ENCODE results near the gene TGFBR3L.
"Not testable (repeated sequence)": the region's sequence is repeated elsewhere in the genome, so short reads cannot be mapped to it uniquely, and the experiment has no call there.

Gene TGFBR3L

GRCh38 chr19:7905268-7905667, 9.4 kb upstream of the TGFBR3L start:
- DNase-seq, result no peak

DNA sequence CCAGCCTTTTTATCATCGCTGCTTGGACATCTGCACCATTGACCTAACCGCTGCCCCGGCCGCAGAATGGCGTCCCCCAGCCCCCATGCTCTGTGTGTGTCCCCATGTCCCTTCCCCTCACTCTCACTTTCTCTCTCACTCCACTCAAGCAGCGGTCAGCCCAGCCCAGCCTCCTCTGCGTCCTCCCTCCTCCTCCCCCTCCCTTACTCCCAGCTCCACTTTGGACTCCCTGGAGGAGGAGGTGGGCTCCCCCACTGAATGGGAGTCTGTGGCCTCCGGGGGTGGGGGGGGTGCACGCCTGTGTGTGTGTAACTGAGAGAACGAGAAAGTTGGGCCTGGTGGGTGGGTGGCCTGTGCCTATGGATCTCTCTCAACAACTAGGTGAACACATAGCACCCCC, 8.8 kb upstream of the TGFBR3L start:
- no peak for DNase-seq

GRCh38 chr19:7907122-7907521, 7.5 kb upstream of the TGFBR3L start:
- DNase-seq, result no peak

GRCh38 chr19:7907544-7907943, 7.1 kb upstream of the TGFBR3L start:
- DNase-seq, result no peak

DNA sequence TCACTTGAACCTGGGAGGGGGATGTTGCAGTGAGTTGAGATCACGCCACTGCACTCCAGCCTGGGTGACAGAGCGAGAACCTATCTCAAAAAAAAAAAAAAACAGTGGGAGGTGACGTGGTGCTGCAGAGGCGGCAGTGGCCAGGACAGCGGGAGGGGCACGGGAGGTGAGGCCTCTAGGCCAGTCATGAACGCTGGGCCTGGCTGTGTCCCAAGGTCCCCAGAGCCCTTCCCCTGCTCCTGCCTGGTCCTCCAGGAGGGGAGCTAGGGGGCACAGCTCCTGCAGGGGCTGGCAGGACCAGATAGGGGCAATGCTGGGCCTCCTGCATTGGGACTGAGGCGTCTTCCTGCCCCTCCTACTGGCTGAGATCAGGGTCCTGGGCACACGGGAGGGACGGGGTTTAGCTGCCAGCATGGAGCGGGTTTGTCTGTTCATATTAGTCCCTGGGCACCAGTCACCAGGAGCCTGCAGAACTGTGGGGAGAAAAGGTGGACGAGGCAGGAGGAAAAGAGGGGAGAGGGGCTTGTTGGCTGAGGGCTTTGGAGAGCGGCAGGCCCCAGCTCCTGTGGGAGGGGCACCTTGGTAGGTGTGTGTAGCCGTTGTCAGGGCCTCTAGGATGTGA, 6.4 kb upstream of the TGFBR3L start:
- DNase-seq, result no peak

GRCh38 chr19:7908742-7909461, 5.7 kb upstream of the TGFBR3L start:
- DNase-seq, result no peak

- DNase-seq, result no peak
Measured at GRCh38 chr19:7909471-7910067, 5.1 kb upstream of the TGFBR3L start.

- no peak for DNase-seq
Measured at GRCh38 chr19:7910321-7911161, 4.1 kb upstream of the TGFBR3L start.

GRCh38 chr19:7911508-7912143, 3.0 kb upstream of the TGFBR3L start:
- no peak for DNase-seq

- no peak for DNase-seq
Measured at GRCh38 chr19:7912144-7912696, 2.4 kb upstream of the TGFBR3L start.

GRCh38 chr19:7912697-7913564, 1.7 kb upstream of the TGFBR3L start:
- no peak for DNase-seq

GRCh38 chr19:7913652-7914051, 978 bp upstream of the TGFBR3L start:
- no peak for DNase-seq

GRCh38 chr19:7914099-7914498, 531 bp upstream of the TGFBR3L start:
- no peak for DNase-seq

GRCh38 chr19:7915250-7916102, 846 bp downstream of the TGFBR3L start:
- no peak for DNase-seq

DNA sequence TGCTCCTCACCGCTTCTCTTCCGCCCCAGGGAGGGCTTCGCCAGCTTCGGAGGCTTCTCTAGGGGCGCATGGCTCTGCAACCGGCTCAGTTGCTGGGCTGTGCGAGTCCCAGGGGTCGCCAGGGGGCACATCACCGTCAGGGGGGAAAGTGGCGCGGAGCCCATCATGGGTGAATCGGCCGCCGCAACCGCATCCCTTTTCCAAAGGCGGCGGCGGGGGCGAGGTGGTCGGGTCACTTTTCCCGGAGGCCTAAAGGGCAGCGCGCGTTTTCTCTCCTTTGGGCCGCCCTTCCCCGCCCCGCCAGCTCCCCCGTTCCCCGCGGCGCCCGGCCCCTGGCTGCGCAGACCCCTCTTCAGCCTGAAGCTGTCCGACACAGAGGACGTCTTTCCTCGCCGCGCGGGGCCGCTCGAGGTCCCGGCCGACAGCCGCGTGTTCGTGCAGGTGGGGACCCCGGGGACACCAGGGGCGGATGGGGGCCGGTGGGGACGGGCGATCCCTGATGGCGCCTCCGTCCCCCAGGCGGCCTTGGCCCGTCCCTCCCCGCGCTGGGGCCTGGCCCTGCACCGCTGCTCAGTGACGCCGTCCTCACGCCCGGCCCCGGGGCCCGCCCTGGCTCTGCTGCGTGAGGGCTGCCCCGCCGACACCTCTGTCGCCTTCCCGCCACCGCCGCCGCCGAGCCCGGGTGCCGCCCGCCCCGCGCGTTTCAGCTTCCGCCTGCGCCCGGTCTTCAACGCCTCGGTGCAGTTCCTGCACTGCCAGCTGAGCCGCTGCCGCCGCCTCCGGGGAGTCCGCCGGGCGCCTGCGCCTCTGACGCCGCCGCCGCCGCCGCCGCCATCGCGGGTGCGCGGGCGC, 1.7 kb downstream of the TGFBR3L start:
- DNase-seq, result peak; percentile 36

DNA sequence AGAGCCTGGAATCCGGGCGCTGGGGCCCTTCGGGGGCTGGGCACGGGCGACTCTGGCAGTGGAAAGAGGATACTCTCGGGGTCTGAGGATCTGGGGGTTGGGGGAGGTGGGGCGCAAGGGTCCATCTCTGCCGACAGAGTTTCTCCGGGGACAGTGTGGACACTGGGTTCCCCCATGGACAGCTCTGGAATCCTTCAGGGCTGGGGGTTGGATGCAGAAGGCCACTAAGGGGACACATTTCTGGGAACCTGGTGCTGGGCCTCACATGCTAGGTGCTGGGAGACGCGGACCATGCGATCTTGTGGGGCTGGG, 2.3 kb downstream of the TGFBR3L start:
- DNase-seq, result no peak

DNA sequence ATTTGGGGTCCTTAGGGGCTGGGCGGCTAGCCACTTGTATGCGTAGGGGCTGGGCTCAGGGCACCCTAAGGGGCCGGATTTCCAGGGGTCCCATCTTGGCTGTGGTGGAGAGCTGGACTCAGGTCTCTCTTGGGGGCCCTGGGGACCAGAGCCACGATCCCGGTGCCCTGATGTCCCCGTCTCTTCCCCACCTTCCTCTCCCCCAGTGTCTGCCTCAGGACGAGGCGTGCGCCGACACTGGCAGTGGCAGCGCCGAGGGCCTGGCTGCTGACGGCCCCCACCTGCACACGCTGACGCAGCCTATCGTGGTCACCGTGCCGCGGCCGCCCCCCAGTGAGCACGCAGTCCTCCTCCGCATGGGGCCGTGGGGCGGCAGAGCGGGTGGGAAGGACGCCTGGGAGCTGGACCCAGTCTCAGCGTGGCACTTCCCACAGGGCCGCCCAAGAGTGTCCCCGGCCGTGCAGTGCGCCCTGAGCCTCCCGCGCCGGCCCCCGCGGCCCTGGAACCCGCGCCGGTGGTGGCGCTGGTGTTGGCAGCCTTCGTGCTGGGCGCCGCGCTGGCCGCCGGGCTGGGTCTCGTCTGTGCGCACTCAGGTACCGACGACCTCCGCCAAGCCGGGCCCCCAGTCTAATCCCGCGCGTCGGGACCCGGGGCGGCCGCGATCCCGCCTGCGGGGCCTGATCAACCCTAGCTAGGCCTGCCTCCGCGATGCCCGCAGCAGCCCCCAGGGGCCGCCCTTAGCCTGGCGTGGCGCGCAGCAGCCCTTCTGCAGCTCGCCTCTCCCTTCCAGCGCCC, 2.8 kb downstream of the TGFBR3L start:
- DNase-seq, result peak; percentile 46

DNA sequence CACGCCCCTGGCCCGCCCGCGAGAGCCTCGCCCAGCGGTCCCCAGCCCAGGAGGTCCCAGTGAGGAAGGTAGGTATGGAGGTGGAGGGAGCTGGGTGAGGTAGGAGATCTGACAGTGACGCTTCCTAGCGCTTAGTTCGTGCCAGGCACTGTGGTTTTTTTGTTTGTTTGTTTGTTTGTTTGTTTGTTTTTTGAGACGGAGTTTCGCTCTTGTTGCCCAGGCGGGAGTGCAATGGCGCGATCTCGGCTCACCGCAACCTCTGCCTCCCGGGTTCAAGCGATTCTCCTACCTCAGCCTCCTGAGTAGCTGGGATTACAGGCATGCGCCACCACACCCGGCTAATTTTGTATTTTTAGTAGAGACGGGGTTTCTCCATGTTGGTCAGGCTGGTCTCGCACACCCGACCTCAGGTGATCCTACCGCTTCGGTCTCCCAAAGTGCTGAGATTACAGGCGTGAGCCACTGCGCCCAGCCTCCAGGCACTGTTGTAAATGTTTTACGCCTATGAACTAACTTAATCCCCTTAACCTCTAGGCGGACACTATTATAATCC, 3.5 kb downstream of the TGFBR3L start:
- DNase-seq, result not testable (repeated sequence)

All from HCEC 1CT (cell line).